PC-3 (cell line): ENCODE results near the gene EGLN2. TPM values are rescaled to one million over a fixed set of nuclear protein-coding genes. Genes with fewer than 3 reads are reported as not detected.

ENCODE experiments used
- ATAC-seq: fragments of 200-7000 bp; cut with Tn5 transposase; 2 replicates; pipeline ENCODE4 v1.9.1; 2020; ENCODE audit warnings: mild to moderate bottlenecking, moderate library complexity
- BruUV-seq: library from RNA; stranded (reverse); fragments of 400-500 nt; replicated peaks from 2 replicates; lab custom pipeline; 2021; lab: Mats Ljungman, UMichigan
- CTCF ChIA-PET: fragments of 300-600 bp; sonication (Branson Sonifier 250); formaldehyde crosslinking; loops from one replicate; lab custom pipeline; 2022; ENCODE audit warnings: antibody characterized with exemption; lab: Charles Lee
- POLR2A ChIA-PET: fragments of 300-600 bp; sonication (Branson Sonifier 250); formaldehyde crosslinking; loops from one replicate; lab custom pipeline; 2022; ENCODE audit warnings: antibody characterized with exemption; ENCODE audit not compliant: unreplicated experiment; lab: Charles Lee
- DNase-seq: peaks from one replicate; pipeline ENCODE4 v3.0.0-alpha.2; 2015
- H2AFZ ChIP-seq: fragments of 300-600 bp; sonication (generic); 2 replicates; pipeline ENCODE4 v1.6.0; 2016; ENCODE audit warnings: antibody characterized with exemption, low read length
- H3F3A ChIP-seq: fragments of 300-600 bp; sonication (generic); one replicate; pipeline ENCODE4 v1.6.0; 2017; ENCODE audit warnings: antibody characterized with exemption, low read length, control low read depth, mild to moderate bottlenecking; ENCODE audit not compliant: unreplicated experiment
- H3K27ac ChIP-seq: fragments of 300-600 bp; sonication (generic); 2 replicates; pipeline ENCODE4 v1.5.1; 2016; ENCODE audit warnings: mild to moderate bottlenecking, low read length
- H3K27me3 ChIP-seq: fragments of 300-600 bp; sonication (generic); 2 replicates; pipeline ENCODE4 v1.6.1; 2016; ENCODE audit warnings: low read length, mixed read lengths
- H3K36me3 ChIP-seq: fragments of 300-600 bp; sonication (generic); 2 replicates; pipeline ENCODE4 v1.6.1; 2016; ENCODE audit warnings: low read depth, mixed run types, low read length, mixed read lengths
- H3K4me1 ChIP-seq: fragments of 300-600 bp; sonication (generic); 2 replicates; pipeline ENCODE4 v1.5.1; 2016; ENCODE audit warnings: low read length; ENCODE audit not compliant: insufficient read depth
- H3K4me2 ChIP-seq: fragments of 300-600 bp; sonication (generic); 2 replicates; pipeline ENCODE4 v1.6.0; 2016; ENCODE audit warnings: low read length
- H3K4me3 ChIP-seq: fragments of 300-600 bp; sonication (generic); 2 replicates; pipeline ENCODE4 v1.5.1; 2016; ENCODE audit warnings: mild to moderate bottlenecking, low read length, mixed read lengths
- H3K79me2 ChIP-seq: fragments of 300-600 bp; sonication (generic); 2 replicates; pipeline ENCODE4 v1.6.1; 2017; ENCODE audit warnings: low read length, mixed read lengths
- H3K9ac ChIP-seq: fragments of 300-600 bp; sonication (generic); 2 replicates; pipeline ENCODE4 v1.6.0; 2016; ENCODE audit warnings: mild to moderate bottlenecking, low read length
- H3K9me2 ChIP-seq: fragments of 300-600 bp; sonication (generic); replicated peaks from 2 replicates; pipeline ENCODE4 v1.6.1; 2016; ENCODE audit warnings: mixed run types, low read length, mixed read lengths
- H3K9me3 ChIP-seq: fragments of 300-600 bp; sonication (generic); 2 replicates; pipeline ENCODE4 v1.6.1; 2016; ENCODE audit warnings: low read length, mixed read lengths
- H4K20me1 ChIP-seq: fragments of 300-600 bp; sonication (generic); 2 replicates; pipeline ENCODE4 v1.6.1; 2016; ENCODE audit warnings: low read length, mixed read lengths
- EZH2 ChIP-seq: fragments of 300-600 bp; sonication (generic); IDR thresholded peaks from one replicate; pipeline ENCODE4 v1.6.1; 2017; ENCODE audit warnings: antibody characterized with exemption, mild to moderate bottlenecking, low read length; ENCODE audit not compliant: unreplicated experiment
- EZH2phosphoT487 ChIP-seq: fragments of 300-600 bp; sonication (generic); IDR thresholded peaks from 2 replicates; pipeline ENCODE4 v1.6.1; 2018; ENCODE audit warnings: mild to moderate bottlenecking, antibody characterized with exemption, low read length, borderline replicate concordance
- intact Hi-C: fragments of 100-400 bp; cut with micrococcal nuclease; formaldehyde crosslinking; loops from 2 replicates; pipeline ENCODE4 v1.9.0; 2023
- total RNA-seq: library from RNA; depleted of rRNA; stranded (reverse); fragments of >200 nt; gene quantifications from 2 replicates; pipeline ENCODE4 v1.2.3, GENCODE V29; 2014
- TF ChIP-seq, protein P1 (sequence below): fragments of 300-600 bp; sonication (generic); conservative IDR thresholded peaks from 2 replicates; pipeline ENCODE4 v1.5.1; 2017; ENCODE audit warnings: antibody characterized with exemption, low read depth, mild to moderate bottlenecking, low read length

The EGLN2 gene
- total RNA-seq, 1 experiment from 2014 or later, result 36.6 TPM

DNA sequence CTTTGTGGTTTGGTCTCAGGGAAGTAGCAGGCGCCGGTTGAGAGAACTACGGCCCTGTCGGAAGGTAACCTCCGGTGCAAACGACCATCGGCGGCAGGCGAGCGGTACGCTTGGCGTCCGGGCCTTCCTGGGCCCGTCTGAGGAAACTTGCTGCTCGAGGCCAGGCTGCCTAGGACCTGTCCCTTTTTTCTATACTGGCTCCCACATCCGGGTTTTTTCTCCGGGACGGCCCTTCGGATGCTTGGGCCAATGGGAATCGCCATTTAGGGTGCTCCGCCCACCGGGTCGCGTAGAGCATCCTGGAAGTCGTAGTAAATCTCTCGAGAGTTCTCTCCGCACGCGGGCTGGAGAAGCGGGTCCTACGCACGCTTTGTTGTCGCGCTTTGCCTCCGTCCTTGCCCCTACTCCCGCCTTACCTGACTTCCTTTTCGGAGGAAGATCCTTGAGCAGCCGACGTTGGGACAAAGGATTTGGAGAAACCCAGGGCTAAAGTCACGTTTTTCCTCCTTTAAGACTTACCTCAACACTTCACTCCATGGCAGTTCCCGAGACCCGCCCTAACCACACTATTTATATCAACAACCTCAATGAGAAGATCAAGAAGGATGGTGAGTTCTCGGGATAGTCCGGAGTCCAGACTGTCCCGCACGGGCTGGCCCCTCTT, 48.0 kb upstream of the EGLN2 start, which contains the start of gene SNRPA:
TSS of gene SNRPA (plus strand) at position 330 of the 664 bp plus-strand sequence. CDS start at position 536, 206 bp downstream.
- intact Hi-C loops, result loop anchor here (1.0 to 2.0 kb wide), 2 partner anchors 27 to 34 kb away; partner anchors contain the start of genes COQ8B, ITPKC and RAB4B
- no peak for TF ChIP-seq EZH2phosphoT487
- TF ChIP-seq, protein P1, sequence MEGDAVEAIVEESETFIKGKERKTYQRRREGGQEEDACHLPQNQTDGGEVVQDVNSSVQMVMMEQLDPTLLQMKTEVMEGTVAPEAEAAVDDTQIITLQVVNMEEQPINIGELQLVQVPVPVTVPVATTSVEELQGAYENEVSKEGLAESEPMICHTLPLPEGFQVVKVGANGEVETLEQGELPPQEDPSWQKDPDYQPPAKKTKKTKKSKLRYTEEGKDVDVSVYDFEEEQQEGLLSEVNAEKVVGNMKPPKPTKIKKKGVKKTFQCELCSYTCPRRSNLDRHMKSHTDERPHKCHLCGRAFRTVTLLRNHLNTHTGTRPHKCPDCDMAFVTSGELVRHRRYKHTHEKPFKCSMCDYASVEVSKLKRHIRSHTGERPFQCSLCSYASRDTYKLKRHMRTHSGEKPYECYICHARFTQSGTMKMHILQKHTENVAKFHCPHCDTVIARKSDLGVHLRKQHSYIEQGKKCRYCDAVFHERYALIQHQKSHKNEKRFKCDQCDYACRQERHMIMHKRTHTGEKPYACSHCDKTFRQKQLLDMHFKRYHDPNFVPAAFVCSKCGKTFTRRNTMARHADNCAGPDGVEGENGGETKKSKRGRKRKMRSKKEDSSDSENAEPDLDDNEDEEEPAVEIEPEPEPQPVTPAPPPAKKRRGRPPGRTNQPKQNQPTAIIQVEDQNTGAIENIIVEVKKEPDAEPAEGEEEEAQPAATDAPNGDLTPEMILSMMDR, result no peak
- no peak for TF ChIP-seq EZH2
- peak within 1 kb of the TSS; percentile 99 for H3K9ac ChIP-seq
- peak within 1 kb of the TSS; percentile 91 for H3K4me2 ChIP-seq
- H3K4me3 ChIP-seq, result peak within 1 kb of the TSS; percentile 95
- POLR2A ChIA-PET, result interaction anchor here (0.5 to 1.2 kb wide), 4 partner anchors 26 to 467 kb away, joined by 3 to 20 read pairs (median 8); no protein-coding TSS in a partner anchor
- DNase-seq (peak; percentile 97), ATAC-seq (peak; percentile 72)
- peaks cover 23% of the 10 kb centered on the region for H4K20me1 ChIP-seq
- H3K9me2 ChIP-seq, result no peaks in the 10 kb centered on the region
- no peaks in the 10 kb centered on the region for H3K27me3 ChIP-seq
- BruUV-seq, result no TSS peak
- peaks cover 50% of the 10 kb centered on the region for H3K79me2 ChIP-seq
- CTCF ChIA-PET, result no interaction called here
- no peaks in the 10 kb centered on the region for H3F3A ChIP-seq
- peak within 1 kb of the TSS; percentile 74 for H2AFZ ChIP-seq
- H3K9me3 ChIP-seq, result no peaks in the 10 kb centered on the region
- peak within 1 kb of the TSS; percentile 93 for H3K27ac ChIP-seq
- peaks cover 35% of the 10 kb centered on the region for H3K4me1 ChIP-seq
- peaks cover 9% of the 10 kb centered on the region for H3K36me3 ChIP-seq

DNA sequence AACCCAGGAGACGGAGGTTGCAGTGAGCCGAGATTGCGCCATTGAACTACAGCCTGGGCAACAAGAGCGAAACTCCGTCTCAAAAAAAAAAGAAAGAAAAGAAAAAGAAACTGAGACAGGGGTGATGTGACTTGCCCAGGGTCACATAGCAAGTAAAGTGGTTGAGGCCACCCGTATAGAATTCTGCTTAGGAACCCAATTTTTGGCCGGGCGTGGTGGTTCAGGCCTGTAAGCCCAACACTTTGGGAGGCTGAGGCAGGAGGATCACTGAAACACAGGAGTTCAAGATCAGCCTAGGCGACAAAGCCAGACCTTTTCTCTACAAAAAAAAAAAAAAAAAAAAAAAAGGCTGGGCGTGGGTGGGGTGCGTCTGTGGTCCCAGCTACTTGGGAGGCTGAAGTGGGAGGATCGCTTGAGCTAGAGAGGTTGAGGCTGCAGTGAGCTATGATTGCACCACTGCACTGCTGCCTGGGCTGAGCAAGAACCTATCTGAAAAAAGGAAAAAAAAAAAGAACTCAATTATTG, 46.7 kb upstream of the EGLN2 start:
- no peak overlapping the region for H3K27ac ChIP-seq
- intact Hi-C loops, result no loop called here
- H4K20me1 ChIP-seq, result peaks cover 36% of the 10 kb centered on the region

More for the DNA sequence above, 46.7 kb upstream of the EGLN2 start:
- Histone ChIP-seq H3K4me2 (peak overlapping the region; percentile 91), H2AFZ (no peak overlapping the region), H3K36me3 (peaks cover 12% of the 10 kb centered on the region), H3F3A (no peaks in the 10 kb centered on the region), H3K4me1 (peaks cover 44% of the 10 kb centered on the region), H3K4me3 (peak overlapping the region; percentile 95), H3K9me3 (no peaks in the 10 kb centered on the region), H3K79me2 (peaks cover 63% of the 10 kb centered on the region), H3K9ac (peak overlapping the region; percentile 99), H3K27me3 (no peaks in the 10 kb centered on the region), H3K9me2 (no peaks in the 10 kb centered on the region)
- ATAC-seq (no peak), DNase-seq (no peak)
- POLR2A ChIA-PET, result interaction anchor here (0.6 kb wide), 2 partner anchors 54 to 87 kb away, joined by 3 to 7 read pairs; no protein-coding TSS in a partner anchor
- no TSS peak for BruUV-seq
- TF ChIP-seq EZH2, result no peak
- no peak for TF ChIP-seq EZH2phosphoT487
- TF ChIP-seq, protein P1, result no peak
- CTCF ChIA-PET, result interaction anchor here (0.6 to 0.7 kb wide), 2 partner anchors 35 to 159 kb away, joined by 3 to 6 read pairs; partner anchors contain the start of gene ITPKC
